Hepatocyte (in vitro differentiated cells): Measurements from ENCODE around the gene MVB12A. TPM values are rescaled to one million over a fixed set of nuclear protein-coding genes. Genes with fewer than 3 reads are reported as not detected.
A peak's percentile ranks its signal among the peaks of the same experiment; 100 is the strongest.

Experiments used
- DNase-seq: peaks from one replicate; pipeline ENCODE4 v3.0.0-alpha.2; 2016; ENCODE audit warnings: low spot score
- H2AFZ ChIP-seq: fragments of 200-600 bp; sonication (generic); 2 replicates; pipeline ENCODE4 v1.6.0; 2016; ENCODE audit warnings: antibody characterized with exemption, mild to moderate bottlenecking
- H3K27ac ChIP-seq: fragments of 200-600 bp; sonication (generic); 2 replicates; pipeline ENCODE4 v1.5.1; 2016; ENCODE audit warnings: mild to moderate bottlenecking
- H3K27me3 ChIP-seq: fragments of 200-600 bp; sonication (generic); 2 replicates; pipeline ENCODE4 v1.6.1; 2016
- H3K36me3 ChIP-seq: fragments of 200-600 bp; sonication (generic); replicated peaks from 2 replicates; pipeline ENCODE4 v1.5.1; 2016; ENCODE audit warnings: low read depth; ENCODE audit not compliant: insufficient read depth
- H3K4me1 ChIP-seq: fragments of 200-600 bp; sonication (generic); 2 replicates; pipeline ENCODE4 v1.5.1; 2016; ENCODE audit warnings: mild to moderate bottlenecking, moderate library complexity; ENCODE audit not compliant: insufficient read depth
- H3K4me2 ChIP-seq: fragments of 200-600 bp; sonication (generic); 2 replicates; pipeline ENCODE4 v1.6.0; 2016
- H3K4me3 ChIP-seq: fragments of 200-600 bp; sonication (generic); 2 replicates; pipeline ENCODE4 v1.5.1; 2016; ENCODE audit warnings: mild to moderate bottlenecking
- H3K79me2 ChIP-seq: fragments of 200-600 bp; sonication (generic); 2 replicates; pipeline ENCODE4 v1.6.0; 2017; ENCODE audit warnings: mild to moderate bottlenecking
- H3K9me2 ChIP-seq: fragments of 200-600 bp; sonication (generic); replicated peaks from 2 replicates; pipeline ENCODE4 v1.6.0; 2017; ENCODE audit warnings: mild to moderate bottlenecking; ENCODE audit not compliant: insufficient read depth
- H3K9me3 ChIP-seq: fragments of 200-600 bp; sonication (generic); 2 replicates; pipeline ENCODE4 v1.5.1; 2016; ENCODE audit warnings: low read depth, mild to moderate bottlenecking
- H4K20me1 ChIP-seq: fragments of 200-600 bp; sonication (generic); 2 replicates; pipeline ENCODE4 v1.6.0; 2016; ENCODE audit warnings: mild to moderate bottlenecking; ENCODE audit not compliant: insufficient read depth, poor library complexity, severe bottlenecking
- EZH2 ChIP-seq: fragments of 200-600 bp; sonication (generic); IDR thresholded peaks from 2 replicates; pipeline ENCODE4 v1.6.1; 2016; ENCODE audit warnings: antibody characterized with exemption, mild to moderate bottlenecking, borderline replicate concordance
- EZH2phosphoT487 ChIP-seq: fragments of 200-600 bp; sonication (generic); IDR thresholded peaks from one replicate; pipeline ENCODE4 v1.6.1; 2018; ENCODE audit warnings: antibody characterized with exemption, mild to moderate bottlenecking, low read depth, moderate library complexity; ENCODE audit not compliant: unreplicated experiment, severe bottlenecking
- WGBS: methylation state at CpG from one replicate; pipeline ENCODE4 v1.1.6; 2016; ENCODE audit warnings: low lambda C conversion rate; ENCODE audit errors: missing lambda C conversion rate; 5-methylcytosine and 5-hydroxymethylcytosine counted together
- polyA plus RNA-seq: library from polyadenylated mRNA; unstranded; fragments of >200 nt; fragmentation: Nextera tagmentation; extraction: Ambion mirVana; gene quantifications from 2 replicates; pipeline ENCODE4 v1.2.1, GENCODE V29; 2016
- total RNA-seq: library from RNA; depleted of rRNA; stranded (reverse); fragments of >200 nt; gene quantifications from 2 replicates; pipeline ENCODE4 v1.2.3, GENCODE V29; 2014
- TF ChIP-seq, protein P1 (sequence below): fragments of 200-600 bp; sonication (generic); IDR thresholded peaks from 2 replicates; pipeline ENCODE4 v1.5.1; 2016; ENCODE audit warnings: antibody characterized with exemption, mild to moderate bottlenecking; ENCODE audit not compliant: poor library complexity

The MVB12A gene
- total and polyA plus RNA-seq, 2 experiments from 2014 or later: 36.1 to 65.2 TPM

DNA sequence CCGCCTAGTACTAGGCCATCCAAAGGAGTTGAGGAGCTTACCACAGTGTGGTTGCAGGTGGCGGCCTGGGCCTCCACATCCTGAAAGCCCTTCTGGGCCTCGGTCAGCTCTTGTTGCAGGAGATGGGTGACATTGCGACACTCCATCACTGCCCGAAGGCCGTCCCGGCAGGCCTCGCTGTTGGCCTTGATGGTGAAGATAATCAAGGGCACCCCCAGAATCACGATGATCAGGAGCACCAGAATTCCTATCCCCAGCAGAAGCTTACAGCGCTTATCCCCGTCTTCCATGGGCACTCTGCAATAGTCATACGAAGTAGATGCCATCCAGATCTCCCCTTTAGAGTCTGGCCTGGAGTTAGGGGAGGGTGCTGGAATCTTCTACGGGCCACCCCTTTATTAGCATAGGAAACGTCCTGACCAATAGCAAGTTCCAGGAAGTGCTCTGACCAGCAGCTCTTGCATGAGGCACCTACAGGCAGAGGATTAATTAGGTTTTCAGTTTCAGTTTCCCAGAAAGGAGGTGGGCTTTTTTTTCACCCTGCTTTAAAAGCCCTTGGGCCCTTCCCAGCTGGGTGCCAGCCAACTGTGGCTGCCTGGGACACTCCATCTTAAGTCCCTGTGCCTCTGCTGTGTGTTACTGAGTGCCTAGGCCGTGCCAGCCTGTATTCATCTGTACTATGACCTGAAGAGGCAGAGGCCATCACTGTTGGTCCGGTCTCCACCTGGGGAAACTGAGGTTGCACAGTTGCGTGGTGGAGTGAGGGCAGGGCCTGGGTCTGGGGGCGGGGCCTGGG lies 14.4 kb upstream of the MVB12A start, which contains the start of gene BST2:
BST2 (minus strand) TSS at position 381 of the 796 bp plus-strand sequence; CDS start at position 326, 55 bp downstream.
- Histone ChIP-seq H3K79me2 (no peaks in the 10 kb centered on the region), H3K9me3 (no peaks in the 10 kb centered on the region), H4K20me1 (no peaks in the 10 kb centered on the region), H3K4me2 (peak within 1 kb of the TSS; percentile 63), H3K27me3 (no peaks in the 10 kb centered on the region), H3K4me3 (no peak within 1 kb of the TSS), H2AFZ (no peak within 1 kb of the TSS), H3K4me1 (no peaks in the 10 kb centered on the region), H3K36me3 (no peaks in the 10 kb centered on the region), H3K27ac (peak within 1 kb of the TSS; percentile 49), H3K9me2 (no peaks in the 10 kb centered on the region)
- DNase-seq: peak; percentile 52
- 78% methylated on average over 18 of the region's 18 CpGs for WGBS
- no peak for TF ChIP-seq EZH2
- no peak for TF ChIP-seq EZH2phosphoT487
- TF ChIP-seq, protein P1, sequence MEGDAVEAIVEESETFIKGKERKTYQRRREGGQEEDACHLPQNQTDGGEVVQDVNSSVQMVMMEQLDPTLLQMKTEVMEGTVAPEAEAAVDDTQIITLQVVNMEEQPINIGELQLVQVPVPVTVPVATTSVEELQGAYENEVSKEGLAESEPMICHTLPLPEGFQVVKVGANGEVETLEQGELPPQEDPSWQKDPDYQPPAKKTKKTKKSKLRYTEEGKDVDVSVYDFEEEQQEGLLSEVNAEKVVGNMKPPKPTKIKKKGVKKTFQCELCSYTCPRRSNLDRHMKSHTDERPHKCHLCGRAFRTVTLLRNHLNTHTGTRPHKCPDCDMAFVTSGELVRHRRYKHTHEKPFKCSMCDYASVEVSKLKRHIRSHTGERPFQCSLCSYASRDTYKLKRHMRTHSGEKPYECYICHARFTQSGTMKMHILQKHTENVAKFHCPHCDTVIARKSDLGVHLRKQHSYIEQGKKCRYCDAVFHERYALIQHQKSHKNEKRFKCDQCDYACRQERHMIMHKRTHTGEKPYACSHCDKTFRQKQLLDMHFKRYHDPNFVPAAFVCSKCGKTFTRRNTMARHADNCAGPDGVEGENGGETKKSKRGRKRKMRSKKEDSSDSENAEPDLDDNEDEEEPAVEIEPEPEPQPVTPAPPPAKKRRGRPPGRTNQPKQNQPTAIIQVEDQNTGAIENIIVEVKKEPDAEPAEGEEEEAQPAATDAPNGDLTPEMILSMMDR: no peak

DNA sequence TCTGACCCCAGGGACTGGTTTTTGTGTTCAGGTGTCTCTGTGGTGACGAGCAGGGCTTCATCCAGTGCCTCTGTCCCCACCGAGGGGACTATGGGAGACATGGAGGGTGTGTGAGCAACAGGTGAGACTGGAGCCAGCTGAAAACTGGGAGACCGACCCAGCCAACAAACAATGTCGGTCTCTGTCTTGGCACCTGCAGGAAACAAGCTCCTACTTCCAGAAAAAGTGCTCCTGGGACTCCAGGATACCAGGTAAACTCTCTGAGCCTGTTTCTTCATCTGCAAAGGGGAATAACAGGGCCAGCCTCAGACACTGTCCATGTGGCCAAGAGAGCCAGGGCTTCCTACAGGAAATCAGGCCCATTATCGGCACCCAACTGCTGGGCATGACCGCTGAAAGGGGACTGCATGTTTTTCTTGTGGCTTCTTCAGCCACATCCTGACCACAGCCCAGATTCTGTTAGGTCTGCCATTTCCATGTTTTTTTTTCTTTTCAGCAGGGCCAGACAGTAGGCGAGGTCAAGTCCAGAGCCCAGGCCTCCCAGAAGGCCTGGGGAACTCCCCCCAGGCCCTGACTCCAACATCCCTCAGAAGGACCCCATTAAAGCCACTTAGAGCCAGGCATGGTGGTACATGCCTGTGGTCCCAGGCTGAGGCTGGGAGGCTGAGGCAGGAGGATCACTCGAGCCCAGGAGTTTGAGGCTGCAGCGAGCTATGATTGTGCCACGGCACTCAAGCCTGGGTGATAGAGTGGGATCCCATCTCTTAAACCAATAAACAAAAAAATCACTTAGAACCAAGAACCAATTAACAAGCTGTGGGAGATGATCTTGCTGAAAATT lies 13.6 kb upstream of the MVB12A start:
- H4K20me1 ChIP-seq: no peaks in the 10 kb centered on the region
- no peak overlapping the region for H3K4me3 ChIP-seq
- DNase-seq: no peak
- TF ChIP-seq, protein P1: no peak
- no peak for TF ChIP-seq EZH2
- H3K27me3 ChIP-seq: no peaks in the 10 kb centered on the region
- no peaks in the 10 kb centered on the region for H3K4me1 ChIP-seq
- H3K9me3 ChIP-seq: no peaks in the 10 kb centered on the region
- no peaks in the 10 kb centered on the region for H3K36me3 ChIP-seq
- H3K79me2 ChIP-seq: no peaks in the 10 kb centered on the region
- H2AFZ ChIP-seq: no peak overlapping the region
- H3K9me2 ChIP-seq: no peaks in the 10 kb centered on the region
- H3K4me2 ChIP-seq: peak overlapping the region; percentile 24
- WGBS: 91% methylated on average over 10 of the region's 10 CpGs
- H3K27ac ChIP-seq: peak overlapping the region; percentile 49

DNA sequence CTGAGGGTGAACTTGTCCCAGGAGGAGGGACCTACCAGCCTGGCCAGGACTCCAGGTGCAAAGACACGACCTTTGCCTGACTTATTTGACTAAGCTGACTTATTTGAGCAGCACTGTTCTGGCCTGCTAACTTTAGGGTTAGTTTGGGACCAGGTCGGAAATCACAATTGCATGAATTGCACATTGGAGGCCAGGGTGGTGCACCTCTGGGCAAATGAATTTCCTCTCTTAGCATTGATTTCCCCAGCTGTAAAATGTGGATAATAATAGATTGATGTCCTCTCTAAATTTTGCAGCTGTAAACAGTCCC lies 13.0 kb upstream of the MVB12A start:
- Histone ChIP-seq H3K79me2 (no peaks in the 10 kb centered on the region), H3K36me3 (no peaks in the 10 kb centered on the region), H3K4me1 (no peaks in the 10 kb centered on the region), H2AFZ (no peak overlapping the region), H3K9me3 (no peaks in the 10 kb centered on the region), H3K4me2 (peak overlapping the region; percentile 31), H4K20me1 (no peaks in the 10 kb centered on the region), H3K27ac (no peak overlapping the region), H3K4me3 (no peak overlapping the region), H3K27me3 (no peaks in the 10 kb centered on the region), H3K9me2 (no peaks in the 10 kb centered on the region)
- 69% methylated on average over 2 of the region's 2 CpGs for WGBS
- TF ChIP-seq EZH2 (no peak), EZH2phosphoT487 (no peak)
- TF ChIP-seq, protein P1: no peak
- DNase-seq: no peak
